GM18505 (cell line): ENCODE results near the gene NLRP11.

Experiments used
- ATAC-seq: cut with Tn5 transposase; IDR thresholded peaks from one replicate; pipeline ENCODE4 v1.9.1; 2021; ENCODE audit not compliant: unreplicated experiment
- POLR2A ChIP-seq: IDR thresholded peaks from 4 replicates; pipeline ENCODE4 v1.6.1; 2011; ENCODE audit warnings: borderline replicate concordance; ENCODE audit not compliant: insufficient read depth, insufficient read length; ENCODE audit errors: extremely low read depth

NLRP11 gene

GRCh38 chr19:55831846-55832245 lies at the start of gene NLRP11:
Gene NLRP11, minus strand, starts transcription at chr19:55831999. Its CDS starts 13,825 bp downstream, at chr19:55818174.
- ATAC-seq: no peak
- no peak for TF ChIP-seq POLR2A

GRCh38 chr19:55877211-55877610 lies 45.4 kb upstream of the NLRP11 start:
- TF ChIP-seq POLR2A: no peak
- no peak for ATAC-seq

GRCh38 chr19:55870736-55871135 lies 38.9 kb upstream of the NLRP11 start:
- no peak for TF ChIP-seq POLR2A
- no peak for ATAC-seq

GRCh38 chr19:55867101-55867500 lies 35.3 kb upstream of the NLRP11 start:
- ATAC-seq: no peak
- no peak for TF ChIP-seq POLR2A

- no peak for ATAC-seq
- TF ChIP-seq POLR2A: no peak
These were observed 34.7 kb upstream of the NLRP11 start for GRCh38 chr19:55866521-55866920.

GRCh38 chr19:55858969-55859368 lies 27.2 kb upstream of the NLRP11 start:
- TF ChIP-seq POLR2A: no peak
- no peak for ATAC-seq

GRCh38 chr19:55858401-55858800 lies 26.6 kb upstream of the NLRP11 start:
- ATAC-seq: no peak
- no peak for TF ChIP-seq POLR2A

- no peak for TF ChIP-seq POLR2A
- ATAC-seq: no peak
These were observed 26.2 kb upstream of the NLRP11 start for GRCh38 chr19:55857974-55858373.

- no peak for TF ChIP-seq POLR2A
- no peak for ATAC-seq
These were observed 25.4 kb upstream of the NLRP11 start for GRCh38 chr19:55857149-55857548.

GRCh38 chr19:55855160-55855559 lies 23.4 kb upstream of the NLRP11 start:
- no peak for ATAC-seq
- TF ChIP-seq POLR2A: no peak

GRCh38 chr19:55838906-55839305 lies 7.1 kb upstream of the NLRP11 start:
- TF ChIP-seq POLR2A: no peak
- no peak for ATAC-seq

- ATAC-seq: no peak
- no peak for TF ChIP-seq POLR2A
These were observed 6.5 kb upstream of the NLRP11 start for GRCh38 chr19:55838251-55838650.

- TF ChIP-seq POLR2A: no peak
- ATAC-seq: no peak
These were observed 4.5 kb upstream of the NLRP11 start, which contains the start of gene NLRP4 for GRCh38 chr19:55836340-55836739. Gene NLRP4, plus strand, starts transcription at chr19:55836540. Its CDS starts 15,541 bp downstream, at chr19:55852081.

- ATAC-seq: no peak
- no peak for TF ChIP-seq POLR2A
These were observed 877 bp upstream of the NLRP11 start for GRCh38 chr19:55832676-55833075.

GRCh38 chr19:55830656-55831055 lies 1.1 kb downstream of the NLRP11 start:
- no peak for TF ChIP-seq POLR2A
- ATAC-seq: no peak
